Activated CD4-positive, alpha-beta T cell treated with anti-CD3 and anti-CD28 coated beads for 4 hours (primary cell): ENCODE results near the gene RNF227.
"Not testable (repeated sequence)": the region's sequence is repeated elsewhere in the genome, so short reads cannot be mapped to it uniquely, and the experiment has no call there.

ENCODE experiments used
- DNase-seq, 2 donors: peaks; one replicate each; pipeline ENCODE4 v3.0.0-alpha.2; 2020

RNF227 gene

DNA sequence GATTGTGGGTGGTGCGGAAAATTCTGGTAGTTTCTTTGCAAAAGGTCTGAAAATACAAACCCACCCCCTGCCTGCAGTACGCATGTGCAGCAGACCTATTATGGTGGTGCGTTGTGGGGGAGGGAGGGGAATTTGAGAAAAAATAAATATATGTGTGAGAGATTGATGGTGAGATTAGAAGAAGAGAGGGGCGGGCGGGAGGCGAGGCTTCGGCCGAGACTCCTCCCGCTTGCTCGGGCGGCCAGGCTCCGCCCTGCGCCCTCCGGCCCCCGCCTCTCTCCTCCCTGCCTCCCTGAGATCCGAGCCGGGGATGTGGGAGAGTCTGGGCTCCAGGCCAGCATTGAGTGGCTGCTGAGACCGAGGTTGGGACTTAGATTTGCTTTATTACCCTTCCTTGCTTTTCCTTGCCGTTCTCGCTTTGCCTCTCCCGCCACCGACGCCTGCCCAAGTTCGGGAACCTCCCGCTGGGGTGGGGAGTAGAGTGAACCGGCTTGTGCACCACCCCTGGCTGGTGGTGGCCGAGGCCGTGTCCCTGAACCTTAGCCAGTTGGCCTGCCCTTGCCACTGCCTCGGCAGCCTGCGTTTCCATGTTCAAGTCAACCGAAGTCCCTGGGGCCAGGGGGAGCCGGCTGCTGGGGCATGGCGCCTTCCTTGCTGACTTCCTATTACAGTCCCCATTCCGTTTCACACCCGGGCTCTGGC is 28.5 kb downstream of the RNF227 start:
- peak; percentile 92 for DNase-seq

GRCh38 chr17:7887038-7887481 is 29.0 kb downstream of the RNF227 start:
- DNase-seq, result no peak

GRCh38 chr17:7886227-7887037 is 29.7 kb downstream of the RNF227 start:
- DNase-seq, result peak; percentile 55 to 59

GRCh38 chr17:7885367-7886226 is 30.5 kb downstream of the RNF227 start:
- DNase-seq, result peak; percentile 37 to 43

GRCh38 chr17:7884581-7885366 is 31.3 kb downstream of the RNF227 start:
- peak; percentile 60 to 70 for DNase-seq

DNA sequence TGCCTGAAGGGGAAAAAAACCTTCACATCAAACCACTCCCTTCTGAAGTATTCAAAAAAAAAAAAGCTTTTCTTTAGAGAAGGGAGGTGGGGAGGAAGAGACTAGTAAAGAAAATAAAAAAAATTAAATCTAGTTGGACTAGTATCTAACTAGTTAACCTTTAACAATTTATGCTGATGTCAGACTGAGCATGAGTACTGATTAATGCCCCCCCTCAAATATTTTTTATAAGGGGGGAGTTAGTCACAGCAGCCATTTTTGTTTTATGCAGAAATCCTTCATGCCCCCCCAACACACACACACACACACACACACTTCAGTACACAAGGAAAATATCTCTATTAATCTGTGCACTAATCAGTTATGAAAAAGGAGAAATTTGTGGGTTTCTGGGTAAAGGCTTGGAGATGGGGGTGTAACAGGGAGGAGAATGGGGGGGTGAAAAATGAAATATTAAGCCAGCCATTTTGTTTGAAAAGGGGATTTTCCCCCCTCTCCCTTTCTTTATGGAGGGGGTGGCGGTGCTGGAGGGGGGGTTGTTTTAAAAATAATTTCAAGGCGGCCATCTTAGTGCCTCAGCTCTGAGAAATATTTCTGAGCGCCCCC is 32.2 kb downstream of the RNF227 start:
- peak; percentile 17 to 48 for DNase-seq

- no peak for DNase-seq
These were observed 33.5 kb downstream of the RNF227 start for GRCh38 chr17:7882629-7883028.

- no peak for DNase-seq
These were observed 34.0 kb downstream of the RNF227 start for GRCh38 chr17:7882068-7882467.

- DNase-seq, result no peak
These were observed 34.6 kb downstream of the RNF227 start for GRCh38 chr17:7881276-7882054.

DNA sequence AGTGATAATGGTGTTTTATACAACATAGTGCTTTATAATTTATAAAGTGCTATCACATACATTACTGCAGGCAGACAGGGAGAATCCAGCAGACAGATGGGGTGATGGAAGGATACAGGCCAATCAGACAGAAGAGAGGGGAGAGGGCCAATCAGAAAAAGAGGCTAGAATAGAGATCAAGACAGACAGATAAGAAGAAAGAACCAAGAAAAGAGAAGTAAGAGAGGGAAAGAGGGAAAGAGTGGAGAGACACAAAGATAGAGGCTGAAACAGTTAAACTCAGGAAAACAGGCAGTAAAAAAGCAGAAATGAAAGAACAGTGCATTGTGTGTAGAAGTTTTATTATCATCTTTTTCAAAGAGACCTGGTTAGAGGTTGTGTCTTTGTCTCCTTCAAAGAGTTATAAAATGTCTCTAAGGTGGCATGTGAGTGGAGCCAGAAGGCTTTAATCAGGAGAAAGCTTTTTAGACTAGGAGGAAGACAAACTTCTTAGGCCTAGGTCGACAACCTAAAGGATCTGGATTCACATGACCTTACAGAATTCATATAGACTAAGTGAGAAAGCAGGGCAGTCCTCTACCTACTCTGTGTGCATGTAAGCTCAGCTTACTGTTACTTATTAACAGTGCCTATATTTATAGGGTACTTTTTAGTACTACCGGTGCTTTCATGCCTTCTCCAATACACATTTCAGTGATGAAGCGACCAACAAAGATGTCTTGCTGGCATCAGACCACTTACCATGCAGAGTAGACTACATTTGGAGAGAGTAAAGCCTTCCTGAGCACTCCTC is 35.8 kb downstream of the RNF227 start:
- DNase-seq, result no peak

- no peak for DNase-seq
These were observed 37.9 kb downstream of the RNF227 start for GRCh38 chr17:7878234-7878633.

GRCh38 chr17:7875804-7876370 is 40.2 kb downstream of the RNF227 start:
- DNase-seq, result no peak

DNA sequence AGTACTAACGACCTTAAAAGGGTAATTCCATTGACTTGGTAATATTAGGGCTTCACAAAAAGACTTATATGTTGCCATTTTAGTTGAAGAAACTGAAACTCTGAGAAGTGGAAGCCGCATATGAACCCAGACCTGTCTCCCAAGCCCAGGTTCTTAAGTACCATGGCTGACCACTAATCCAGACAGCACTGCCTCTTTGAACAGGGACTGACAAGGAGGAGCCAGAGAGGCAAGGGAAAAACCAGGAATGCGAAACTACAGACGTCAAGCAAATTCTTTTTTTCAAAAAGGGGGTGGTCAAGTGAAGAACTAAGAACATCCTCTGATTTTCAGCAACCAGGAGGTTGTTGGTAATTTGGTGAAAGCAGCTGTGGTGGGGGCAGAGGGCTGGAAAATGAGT is 43.0 kb downstream of the RNF227 start:
- DNase-seq, result no peak

GRCh38 chr17:7867881-7868329 is 48.2 kb downstream of the RNF227 start:
- no peak for DNase-seq

GRCh38 chr17:7864995-7865650 is 51.0 kb downstream of the RNF227 start:
- DNase-seq, result no peak

DNA sequence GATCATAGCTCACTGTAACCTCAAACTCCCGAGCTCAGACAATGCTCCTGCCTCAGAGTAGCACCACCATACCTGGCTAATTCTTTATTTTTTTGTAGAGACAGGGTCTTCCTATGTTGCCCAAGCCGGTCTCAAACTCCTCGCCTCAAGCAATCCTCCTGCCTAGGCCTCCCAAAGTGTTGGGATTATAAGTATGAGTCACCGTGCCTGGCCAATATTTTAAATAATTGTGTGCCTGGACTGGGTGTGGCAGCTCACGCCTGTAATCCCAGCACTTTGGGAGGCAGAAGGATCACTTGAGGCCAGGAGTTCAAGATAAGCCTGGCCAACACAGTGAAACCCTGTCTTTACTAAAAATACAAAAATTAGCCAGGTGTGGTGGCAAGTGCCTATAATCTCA is 51.7 kb downstream of the RNF227 start:
- DNase-seq, result not testable (repeated sequence)
